Skin epidermis (tissue), 12 donors: ENCODE data around the gene TMEM154.

Experiments
- H3K27ac ChIP-seq, 21 experiments: fragments of 200-600 bp; sonication (generic) in 11 of 21; one replicate each; pipeline ENCODE4 v1.5.0; 2020; ENCODE audit warnings: mild to moderate bottlenecking in 3 of 21, inconsistent platforms in 2 of 21, moderate library complexity in 2 of 21
- H3K4me3 ChIP-seq, 7 experiments: fragments of 200-600 bp; sonication (generic) in 2 of 7; one replicate each; pipeline ENCODE4 v1.5.0; 2020; ENCODE audit warnings: inconsistent platforms in 2 of 7, mild to moderate bottlenecking in 2 of 7, moderate library complexity in 1 of 7

Gene TMEM154

GRCh38 chr4:152578670-152579069, 101.1 kb downstream of the TMEM154 start:
- Histone ChIP-seq H3K27ac (no peak overlapping the region), H3K4me3 (no peak overlapping the region)

- Histone ChIP-seq H3K27ac (no peak overlapping the region), H3K4me3 (no peak overlapping the region)
Observed at GRCh38 chr4:152577708-152578396, 101.9 kb downstream of the TMEM154 start.

- Histone ChIP-seq H3K27ac (no peak overlapping the region), H3K4me3 (no peak overlapping the region)
Observed at GRCh38 chr4:152575533-152575932, 104.3 kb downstream of the TMEM154 start.

GRCh38 chr4:152573861-152574260, 105.9 kb downstream of the TMEM154 start:
- no peak overlapping the region for H3K27ac ChIP-seq
- no peak overlapping the region for H3K4me3 ChIP-seq

- H3K27ac ChIP-seq: peak overlapping the region in 3 of 21 experiments; percentile 18 to 51 (median 43)
- no peak overlapping the region for H3K4me3 ChIP-seq
Observed at GRCh38 chr4:152572417-152573086, 107.2 kb downstream of the TMEM154 start.

- H3K27ac ChIP-seq: peak overlapping the region in 2 of 21 experiments; percentile 4 to 18
- no peak overlapping the region for H3K4me3 ChIP-seq
Observed at GRCh38 chr4:152571770-152572169, 108.0 kb downstream of the TMEM154 start.

- Histone ChIP-seq H3K4me3 (no peak overlapping the region), H3K27ac (peak overlapping the region in 1 of 21 experiments; percentile 4)
Observed at GRCh38 chr4:152571296-152571695, 108.5 kb downstream of the TMEM154 start.
